ENCODE results near the gene DLK2. TPM values are rescaled to one million over a fixed set of nuclear protein-coding genes. Genes with fewer than 3 reads are reported as not detected.

Gene DLK2
- total RNA-seq, 2 experiments from 2014 or later = not detected

- ChIA-PET CTCF (ENCODE audit: unreplicated experiment) (interaction anchor here (0.7 kb wide), 1 partner anchor 1309 kb away, joined by 7 read pairs; no protein-coding TSS in a partner anchor), POLR2A (interaction anchor here (0.6 to 2.1 kb wide), 13 partner anchors 9 to 483 kb away, joined by 3 to 6 read pairs (median 3); partner anchors contain the start of gene ZNF318)
- Histone ChIP-seq H3K9me3 (ENCODE audit: low read length) (no peaks in the 10 kb centered on the region), H3K36me3 (ENCODE audit: insufficient read depth, low read length) (no peaks in the 10 kb centered on the region), H3K9me2 (ENCODE audit: insufficient read depth, low read length) (no peaks in the 10 kb centered on the region), H3K4me1 (ENCODE audit: insufficient read depth, low read length, poor library complexity, severe bottlenecking) (peaks cover 18% of the 10 kb centered on the region), H4K20me1 (ENCODE audit: insufficient read depth, low read length) (no peaks in the 10 kb centered on the region), H3K4me3 (ENCODE audit: low read depth, low read length, poor library complexity, severe bottlenecking) (peak within 1 kb of the TSS; percentile 82), H3K4me2 (ENCODE audit: low read length) (peak within 1 kb of the TSS; percentile 89), H3K27ac (ENCODE audit: low read depth, low read length, poor library complexity, severe bottlenecking) (no peak within 1 kb of the TSS), H3K79me2 (ENCODE audit: insufficient read depth, low read depth, low read length) (peaks cover 8% of the 10 kb centered on the region; the same call in 1 of the 2 replicates), H2AFZ (ENCODE audit: low read length) (peak within 1 kb of the TSS; percentile 96)
- BruUV-seq (replicated peaks) = no TSS peak
- intact Hi-C loops (cut with micrococcal nuclease; ENCODE audit: unreplicated experiment) = loop anchor here (5.0 kb wide), 1 partner anchor 305 kb away; the partner anchor contains the start of gene SRF
- TF ChIP-seq EZH2phosphoT487 (IDR thresholded peaks at IDR 0.05; ENCODE audit: borderline replicate concordance, low read depth, low read length) = no peak
- no peak for TF ChIP-seq CTCF (conservative IDR thresholded peaks at IDR 0.05; ENCODE audit: low read length)
- peak; percentile 90 for DNase-seq (ENCODE audit: low spot score)
These were observed 22.1 kb upstream of the DLK2 start, which contains the start of gene TJAP1 for GRCh38 chr6:43477235-43478007. Gene TJAP1 (plus strand): TSS chr6:43477570. CDS start chr6:43499002, 21,432 bp downstream.

GRCh38 chr6:43476746-43477145 is 21.4 kb upstream of the DLK2 start:
- Histone ChIP-seq H3K9me2 (ENCODE audit: insufficient read depth, low read length) (no peaks in the 10 kb centered on the region), H3K9me3 (ENCODE audit: low read length) (no peaks in the 10 kb centered on the region), H4K20me1 (ENCODE audit: insufficient read depth, low read length) (no peaks in the 10 kb centered on the region), H3K36me3 (ENCODE audit: insufficient read depth, low read length) (no peaks in the 10 kb centered on the region), H2AFZ (ENCODE audit: low read length) (peak overlapping the region; percentile 96), H3K4me1 (ENCODE audit: insufficient read depth, low read length, poor library complexity, severe bottlenecking) (peaks cover 18% of the 10 kb centered on the region), H3K4me3 (ENCODE audit: low read depth, low read length, poor library complexity, severe bottlenecking) (peak overlapping the region; percentile 82), H3K79me2 (ENCODE audit: insufficient read depth, low read depth, low read length) (peaks cover 8% of the 10 kb centered on the region; the same call in 1 of the 2 replicates), H3K27ac (ENCODE audit: low read depth, low read length, poor library complexity, severe bottlenecking) (no peak overlapping the region), H3K4me2 (ENCODE audit: low read length) (peak overlapping the region; percentile 89)
- POLR2A ChIA-PET = interaction anchor here (0.7 to 2.1 kb wide), 6 partner anchors 12 to 162 kb away, joined by 4 to 6 read pairs (median 5); no protein-coding TSS in a partner anchor
- no TSS peak for BruUV-seq (replicated peaks)
- CTCF ChIA-PET (ENCODE audit: unreplicated experiment) = interaction anchor here (0.7 kb wide), 1 partner anchor 1308 kb away, joined by 7 read pairs; no protein-coding TSS in a partner anchor
- TF ChIP-seq CTCF (conservative IDR thresholded peaks at IDR 0.05; ENCODE audit: low read length) (no peak), EZH2phosphoT487 (IDR thresholded peaks at IDR 0.05; ENCODE audit: borderline replicate concordance, low read depth, low read length) (no peak)
- DNase-seq (ENCODE audit: low spot score) = peak; percentile 33
- intact Hi-C loops (cut with micrococcal nuclease; ENCODE audit: unreplicated experiment) = loop anchor here (5.0 kb wide), 1 partner anchor 304 kb away; the partner anchor contains the start of gene SRF

All from OCI-LY7 (cell line).